Erythroblast (primary cell): ENCODE data around the gene TCF7.

Experiments used
- DNase-seq, 2 experiments: peaks; one replicate each; lab custom pipeline; 2025; lab: John Stamatoyannopoulos, UW
- GATA1 ChIP-seq: IDR thresholded peaks from 2 replicates; pipeline ENCODE4 v1.6.1; 2011; ENCODE audit warnings: low read depth, mild to moderate bottlenecking, control low read depth, low read length, moderate library complexity
- POLR2A ChIP-seq: IDR thresholded peaks from 2 replicates; pipeline ENCODE4 v1.6.1; 2011; ENCODE audit warnings: mild to moderate bottlenecking, low read length

TCF7 gene

DNA sequence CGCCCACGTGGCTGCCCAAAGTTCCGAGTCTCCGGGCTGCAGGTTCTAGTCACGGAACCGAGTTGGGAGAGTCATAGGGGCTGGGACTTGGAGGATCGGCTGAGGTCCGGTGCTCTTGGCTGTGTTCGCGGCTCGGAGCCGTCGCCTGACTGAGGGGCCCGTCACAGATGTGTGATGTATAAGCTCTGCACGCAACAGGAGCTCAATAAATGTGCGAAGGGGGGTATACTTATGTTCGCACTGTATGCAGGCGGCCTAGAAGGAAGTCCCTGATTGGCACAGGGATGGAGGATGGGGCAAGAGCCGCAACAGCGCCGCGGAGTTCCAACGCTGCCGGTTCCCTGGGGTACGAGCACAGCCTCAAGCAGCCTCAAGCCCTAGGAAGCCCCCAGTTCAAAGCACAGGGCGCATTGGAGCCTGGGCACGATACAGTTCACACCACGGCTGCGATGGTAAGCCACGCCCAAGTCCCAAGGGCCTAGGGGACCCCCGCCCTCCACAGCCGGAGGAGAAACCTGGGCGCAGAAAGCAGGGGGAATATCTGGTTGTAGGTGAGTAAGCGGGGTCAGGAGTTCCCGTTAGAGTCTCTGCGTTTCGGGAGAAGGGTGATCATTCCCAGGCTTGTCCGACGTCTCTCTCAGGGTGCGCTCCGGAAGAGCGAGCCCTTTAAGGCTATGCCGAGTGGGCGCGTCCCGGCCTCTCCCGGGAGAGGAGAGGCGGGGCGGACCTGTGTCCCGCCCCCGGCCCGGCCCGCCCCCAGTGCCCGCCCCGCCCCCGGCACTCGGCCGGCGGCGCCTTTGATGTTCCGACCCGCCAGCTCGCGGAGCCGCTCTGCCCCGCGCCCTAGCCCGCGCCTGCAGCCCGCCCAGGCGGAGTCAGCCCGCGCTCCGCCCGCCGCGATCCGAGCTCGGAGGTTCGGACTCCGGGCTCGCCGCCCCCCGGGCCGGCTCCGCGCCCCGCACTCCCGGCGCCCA is at the start of gene TCF7:
TSS of gene TCF7 (plus strand) at position 780 of the 974 bp plus-strand sequence. CDS start 226 bp downstream, outside the sequence.
- TF ChIP-seq POLR2A, result no peak
- TF ChIP-seq GATA1, result no peak
- peak; percentile 75 to 89 for DNase-seq

DNA sequence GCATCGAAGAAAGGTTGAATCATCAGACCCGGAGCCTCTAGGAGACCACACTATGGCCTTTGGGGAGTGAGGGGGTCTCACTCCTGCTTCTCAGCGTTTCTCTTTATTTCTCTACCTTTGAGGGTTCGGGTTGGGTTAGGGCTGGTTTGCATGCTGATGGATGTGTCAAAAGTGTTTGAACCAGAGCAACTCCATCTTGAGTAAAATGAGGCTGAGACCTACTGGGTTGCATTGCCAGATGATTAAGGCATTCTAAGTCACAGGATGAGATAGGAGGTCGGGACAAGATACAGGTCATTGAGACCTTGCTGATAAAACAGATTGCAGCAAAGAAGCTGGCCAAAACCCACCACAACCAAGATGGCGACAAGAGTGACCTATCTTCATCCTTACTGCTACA is 44.9 kb upstream of the TCF7 start:
- no peak for DNase-seq
- no peak for TF ChIP-seq GATA1
- no peak for TF ChIP-seq POLR2A

- no peak for DNase-seq
- TF ChIP-seq POLR2A (no peak), GATA1 (no peak)
Observed at GRCh38 chr5:134070725-134071613, 43.5 kb upstream of the TCF7 start.

- DNase-seq, result no peak
- TF ChIP-seq POLR2A, result no peak
- TF ChIP-seq GATA1, result no peak
Observed at GRCh38 chr5:134071614-134072207, 42.8 kb upstream of the TCF7 start.

DNA sequence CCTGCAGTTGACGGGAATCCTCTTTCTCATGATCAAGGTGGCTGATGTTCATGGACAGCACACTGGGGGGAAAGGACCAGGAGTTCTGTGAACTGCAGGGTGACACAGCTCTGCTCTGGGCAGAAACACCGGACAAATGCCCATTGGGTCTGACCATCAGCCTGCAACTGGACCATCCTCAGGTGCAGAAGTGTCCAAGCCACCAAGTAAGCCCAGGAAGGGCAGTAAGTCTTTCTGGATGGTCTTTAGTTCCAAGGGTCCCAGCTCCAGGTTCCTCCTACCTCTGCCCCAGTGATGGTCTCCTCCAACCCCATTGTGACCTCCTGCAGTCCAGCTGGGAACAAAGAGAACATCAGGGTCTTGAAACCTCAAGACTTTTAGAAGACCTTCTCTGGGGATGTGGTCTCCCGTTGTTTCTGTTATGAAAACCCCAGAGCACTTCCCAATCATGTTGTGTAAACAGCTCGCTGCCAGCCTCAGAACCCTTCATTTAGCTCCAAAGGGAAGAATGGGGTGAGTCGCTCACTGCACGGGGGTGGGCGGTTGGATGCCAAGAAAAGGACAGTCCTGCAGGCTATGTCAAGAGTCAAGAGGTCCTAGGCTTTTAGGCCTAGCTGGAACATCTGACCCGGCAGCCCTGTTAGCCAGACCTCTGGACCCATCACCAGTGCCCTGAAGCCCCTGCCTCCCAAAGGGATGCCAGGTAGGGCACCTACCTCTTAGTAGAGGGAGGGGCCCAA is 41.8 kb upstream of the TCF7 start:
- no peak for DNase-seq
- TF ChIP-seq GATA1, result no peak
- no peak for TF ChIP-seq POLR2A

GRCh38 chr5:134073404-134073803 is 41.1 kb upstream of the TCF7 start:
- DNase-seq, result no peak

GRCh38 chr5:134075102-134075501 is 39.4 kb upstream of the TCF7 start:
- TF ChIP-seq GATA1 (no peak), POLR2A (no peak)
- no peak for DNase-seq

More at GRCh38 chr5:134073404-134073803, 41.1 kb upstream of the TCF7 start:
- no peak for TF ChIP-seq GATA1
- TF ChIP-seq POLR2A, result no peak

DNA sequence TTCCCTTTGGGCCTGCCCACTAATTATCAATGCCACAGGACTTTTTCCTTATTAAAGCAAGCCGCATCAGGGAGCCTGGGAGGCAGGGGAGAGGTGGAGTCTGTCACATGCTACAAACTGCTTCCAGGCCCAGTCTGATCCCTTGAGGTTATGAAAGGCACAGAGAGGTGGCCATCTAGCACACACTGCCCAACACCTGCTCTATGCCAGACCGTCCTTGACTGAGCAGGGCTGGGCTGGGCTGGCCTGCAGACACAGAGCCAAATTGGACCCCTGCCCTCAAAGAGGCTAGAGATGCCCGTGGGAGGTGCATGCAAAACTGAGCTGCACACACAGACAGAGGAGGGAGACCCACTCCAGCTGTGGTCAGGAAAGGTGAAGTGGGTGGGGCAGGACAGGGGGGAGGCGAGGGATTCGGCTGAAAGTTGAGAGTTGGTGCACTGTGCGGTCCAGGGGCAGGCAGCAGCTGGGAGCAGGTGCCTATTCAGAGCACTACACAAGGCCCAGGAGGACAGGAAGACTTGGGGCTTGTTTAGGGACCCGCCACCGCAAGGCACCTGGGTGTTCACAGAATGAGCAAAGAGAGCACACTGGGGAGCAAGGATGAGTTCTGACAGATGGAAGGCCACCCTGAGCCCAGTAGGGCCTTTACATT is 36.4 kb upstream of the TCF7 start:
- TF ChIP-seq GATA1 (no peak), POLR2A (no peak)

GRCh38 chr5:134079748-134080581 is 34.5 kb upstream of the TCF7 start:
- TF ChIP-seq GATA1 (no peak), POLR2A (no peak)
- DNase-seq, result no peak

More for the DNA sequence above, 36.4 kb upstream of the TCF7 start:
- no peak for DNase-seq

DNA sequence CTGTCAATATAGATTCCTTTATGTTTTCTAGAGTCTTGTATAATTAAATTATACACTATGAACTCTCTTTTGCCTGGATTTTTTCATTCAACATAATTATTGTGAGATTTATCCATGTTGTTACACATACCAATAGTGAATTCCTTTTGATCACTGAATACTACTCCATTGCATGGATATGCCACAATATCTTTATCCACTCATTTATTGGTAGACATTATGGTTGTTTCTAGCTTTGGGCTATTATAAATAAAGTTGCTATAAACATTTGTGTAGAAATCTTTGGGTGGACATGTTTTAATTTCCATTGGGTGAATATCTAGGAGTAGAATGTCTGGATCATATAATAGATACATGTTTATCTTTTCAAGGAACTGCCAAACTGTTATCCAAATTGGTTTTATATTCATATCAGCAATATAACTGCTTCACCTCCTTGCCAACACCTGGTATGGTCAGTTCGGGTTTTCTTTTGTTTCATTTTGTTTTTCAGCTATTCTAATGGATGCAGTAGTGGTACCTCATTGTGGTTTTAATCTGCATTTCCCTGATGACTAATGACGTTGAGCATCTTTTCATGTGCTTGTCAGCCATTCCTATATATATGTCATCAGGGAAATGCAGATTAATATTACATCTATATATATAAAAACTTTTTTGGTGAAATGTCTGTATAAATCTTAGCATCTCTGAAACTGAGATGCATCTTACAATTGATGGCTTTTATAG is 32.1 kb upstream of the TCF7 start:
- DNase-seq, result no peak
- no peak for TF ChIP-seq POLR2A
- TF ChIP-seq GATA1, result no peak

GRCh38 chr5:134083517-134083916 is 31.0 kb upstream of the TCF7 start:
- TF ChIP-seq POLR2A, result no peak
- no peak for TF ChIP-seq GATA1
- no peak for DNase-seq

DNA sequence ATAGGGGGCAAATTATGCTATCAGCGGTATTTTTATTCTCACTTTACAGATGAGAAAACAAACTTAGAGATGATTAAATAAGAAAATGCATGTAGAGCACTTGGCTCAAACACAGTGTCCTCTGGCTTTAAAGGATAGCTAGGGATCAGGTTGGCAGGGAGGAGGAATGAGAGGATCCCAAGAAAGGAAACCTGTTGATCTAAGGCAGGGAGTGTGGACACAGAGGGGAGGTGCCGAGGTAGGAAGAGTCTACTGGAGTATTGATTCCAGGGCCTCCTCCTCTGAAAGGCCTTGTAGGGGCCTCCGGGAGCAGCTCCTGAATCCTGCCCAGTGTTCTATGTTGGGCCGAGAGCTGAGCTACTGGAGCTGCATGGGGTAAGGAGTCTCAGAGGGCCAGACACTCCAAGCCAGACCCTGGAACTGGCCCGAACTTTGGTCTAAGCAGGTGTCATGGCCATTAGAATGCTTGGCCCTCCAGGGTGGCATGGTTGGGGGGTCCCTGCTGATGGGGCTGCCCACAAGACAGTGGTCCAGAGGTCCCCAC is 30.4 kb upstream of the TCF7 start:
- TF ChIP-seq POLR2A, result no peak
- no peak for TF ChIP-seq GATA1
- DNase-seq, result no peak
